DOHH2 (cell line): ENCODE data around the gene GABARAPL1.

Experiments used
- H3F3A ChIP-seq: fragments of 200-600 bp; sonication (generic), shearing (Covaris generic); 2 replicates; pipeline ENCODE4 v1.6.0; 2016; ENCODE audit warnings: antibody characterized with exemption, mild to moderate bottlenecking; ENCODE audit not compliant: control insufficient read depth, insufficient read depth
- H3K27ac ChIP-seq: fragments of 200-600 bp; sonication (generic); 2 replicates; pipeline ENCODE4 v1.5.1; 2014; ENCODE audit warnings: low read depth, mild to moderate bottlenecking, low read length, moderate library complexity
- H3K27me3 ChIP-seq: fragments of 200-600 bp; sonication (generic); 2 replicates; pipeline ENCODE4 v1.6.1; 2014; ENCODE audit warnings: mild to moderate bottlenecking, low read length, mixed read lengths; ENCODE audit not compliant: control insufficient read depth
- H3K36me3 ChIP-seq: fragments of 200-600 bp; sonication (generic); 2 replicates; pipeline ENCODE4 v1.6.1; 2014; ENCODE audit warnings: mild to moderate bottlenecking, low read length, moderate library complexity, mixed read lengths; ENCODE audit not compliant: control insufficient read depth
- H3K4me1 ChIP-seq: fragments of 200-600 bp; sonication (generic); 2 replicates; pipeline ENCODE4 v1.6.1; 2014; ENCODE audit warnings: mild to moderate bottlenecking, low read length, mixed read lengths; ENCODE audit not compliant: control insufficient read depth
- H3K4me2 ChIP-seq: fragments of 200-600 bp; sonication (generic); 2 replicates; pipeline ENCODE4 v1.6.0; 2014; ENCODE audit warnings: mild to moderate bottlenecking, low read length, moderate library complexity
- H3K4me3 ChIP-seq: fragments of 200-600 bp; sonication (generic); 2 replicates; pipeline ENCODE4 v1.5.1; 2014; ENCODE audit warnings: mild to moderate bottlenecking, low read length, mixed read lengths
- H3K79me2 ChIP-seq: fragments of 200-600 bp; sonication (generic); 2 replicates; pipeline ENCODE4 v1.6.1; 2014; ENCODE audit warnings: mild to moderate bottlenecking, low read length, mixed read lengths; ENCODE audit not compliant: control insufficient read depth
- H3K9me2 ChIP-seq: fragments of 200-600 bp; sonication (generic); replicated peaks from 2 replicates; pipeline ENCODE4 v1.6.1; 2014; ENCODE audit warnings: mild to moderate bottlenecking, low read length, mixed read lengths; ENCODE audit not compliant: control insufficient read depth
- H3K9me3 ChIP-seq: fragments of 200-600 bp; sonication (generic); 2 replicates; pipeline ENCODE4 v1.6.1; 2014; ENCODE audit warnings: antibody characterized with exemption, low read length, mixed read lengths; ENCODE audit not compliant: control insufficient read depth, insufficient read depth
- H4K20me1 ChIP-seq: fragments of 200-600 bp; sonication (generic); 2 replicates; pipeline ENCODE4 v1.6.0; 2014; ENCODE audit warnings: low read depth, mild to moderate bottlenecking, antibody characterized with exemption, low read length, moderate library complexity; ENCODE audit not compliant: control insufficient read depth, insufficient read depth
- EZH2phosphoT487 ChIP-seq: fragments of 200-600 bp; sonication (generic); IDR thresholded peaks from 2 replicates; pipeline ENCODE4 v1.6.1; 2017; ENCODE audit warnings: borderline replicate concordance, mild to moderate bottlenecking, antibody characterized with exemption, low read length, moderate library complexity, mixed read lengths
- TF ChIP-seq, protein P1 (sequence below): fragments of 200-600 bp; sonication (generic); IDR thresholded peaks from one replicate; pipeline ENCODE4 v1.5.1; 2014; ENCODE audit warnings: antibody characterized with exemption, mild to moderate bottlenecking, low read depth, low read length; ENCODE audit not compliant: poor library complexity, severe bottlenecking

GABARAPL1 gene

DNA sequence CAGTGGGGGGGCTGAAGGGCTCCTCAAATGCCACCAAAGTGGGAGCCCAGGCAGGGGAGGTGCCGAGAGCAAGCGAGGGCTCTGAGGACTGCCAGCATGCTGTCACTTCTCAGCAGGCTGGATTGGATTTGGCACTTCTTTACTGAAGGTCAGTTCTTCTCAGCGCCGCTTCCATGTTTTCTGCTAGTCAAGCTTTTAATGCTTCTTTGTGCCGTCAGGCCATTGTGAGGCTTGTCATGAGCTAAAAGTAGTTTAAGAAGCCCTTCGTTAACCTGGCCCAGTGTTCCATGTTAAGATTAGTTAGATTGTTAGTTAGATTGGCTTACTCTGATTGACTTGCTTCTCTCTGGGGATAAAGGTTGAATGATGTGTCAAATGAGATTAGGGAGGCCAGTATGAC lies 13.4 kb downstream of the GABARAPL1 start:
- no peaks in the 10 kb centered on the region for H3K27me3 ChIP-seq
- no peaks in the 10 kb centered on the region for H3K79me2 ChIP-seq
- H3K4me1 ChIP-seq: peaks cover 27% of the 10 kb centered on the region
- H3K9me3 ChIP-seq: no peaks in the 10 kb centered on the region
- no peaks in the 10 kb centered on the region for H4K20me1 ChIP-seq
- H3K27ac ChIP-seq: no peak overlapping the region
- no peaks in the 10 kb centered on the region for H3K9me2 ChIP-seq
- H3K4me3 ChIP-seq: no peak overlapping the region
- peaks cover 5% of the 10 kb centered on the region for H3K36me3 ChIP-seq
- 0 out of 2 replicates have a peak, but pooled peaks cover 2% of the 10 kb centered on the region for H3F3A ChIP-seq
- TF ChIP-seq, protein P1, sequence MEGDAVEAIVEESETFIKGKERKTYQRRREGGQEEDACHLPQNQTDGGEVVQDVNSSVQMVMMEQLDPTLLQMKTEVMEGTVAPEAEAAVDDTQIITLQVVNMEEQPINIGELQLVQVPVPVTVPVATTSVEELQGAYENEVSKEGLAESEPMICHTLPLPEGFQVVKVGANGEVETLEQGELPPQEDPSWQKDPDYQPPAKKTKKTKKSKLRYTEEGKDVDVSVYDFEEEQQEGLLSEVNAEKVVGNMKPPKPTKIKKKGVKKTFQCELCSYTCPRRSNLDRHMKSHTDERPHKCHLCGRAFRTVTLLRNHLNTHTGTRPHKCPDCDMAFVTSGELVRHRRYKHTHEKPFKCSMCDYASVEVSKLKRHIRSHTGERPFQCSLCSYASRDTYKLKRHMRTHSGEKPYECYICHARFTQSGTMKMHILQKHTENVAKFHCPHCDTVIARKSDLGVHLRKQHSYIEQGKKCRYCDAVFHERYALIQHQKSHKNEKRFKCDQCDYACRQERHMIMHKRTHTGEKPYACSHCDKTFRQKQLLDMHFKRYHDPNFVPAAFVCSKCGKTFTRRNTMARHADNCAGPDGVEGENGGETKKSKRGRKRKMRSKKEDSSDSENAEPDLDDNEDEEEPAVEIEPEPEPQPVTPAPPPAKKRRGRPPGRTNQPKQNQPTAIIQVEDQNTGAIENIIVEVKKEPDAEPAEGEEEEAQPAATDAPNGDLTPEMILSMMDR: no peak
- TF ChIP-seq EZH2phosphoT487: no peak
- no peak overlapping the region for H3K4me2 ChIP-seq

DNA sequence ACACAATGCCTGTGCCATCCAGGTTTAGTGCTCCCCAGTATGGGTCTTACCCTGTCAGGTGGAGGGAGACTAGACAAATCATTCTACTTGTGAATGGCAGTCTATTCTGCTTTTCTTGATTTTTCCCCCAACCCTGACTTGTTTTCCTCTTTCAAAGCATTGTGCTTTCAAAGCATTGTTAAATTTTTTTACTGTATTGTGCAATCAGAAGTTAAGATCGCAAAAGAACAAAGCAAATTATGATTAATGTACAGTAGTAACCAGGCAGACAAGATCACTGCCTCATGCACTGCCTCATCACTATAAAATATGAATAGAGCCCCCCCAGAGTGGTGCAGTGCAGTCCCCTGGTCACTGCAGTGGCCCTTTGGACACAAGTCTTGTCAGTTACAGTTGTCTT lies 14.1 kb downstream of the GABARAPL1 start:
- Histone ChIP-seq H3K36me3 (peaks cover 5% of the 10 kb centered on the region), H3K79me2 (no peaks in the 10 kb centered on the region), H3K4me2 (peak overlapping the region; percentile 68), H3K9me3 (0 out of 2 replicates have a peak, but pooled peaks cover 2% of the 10 kb centered on the region), H3K27ac (peak overlapping the region; percentile 85), H3F3A (0 out of 2 replicates have a peak, but pooled peaks cover 2% of the 10 kb centered on the region), H4K20me1 (no peaks in the 10 kb centered on the region), H3K9me2 (no peaks in the 10 kb centered on the region), H3K4me1 (peaks cover 27% of the 10 kb centered on the region), H3K4me3 (peak overlapping the region; percentile 54; the same call in 1 of the 2 replicates), H3K27me3 (no peaks in the 10 kb centered on the region)
- no peak for TF ChIP-seq EZH2phosphoT487

GRCh38 chr12:10227648-10228047 lies 15.0 kb downstream of the GABARAPL1 start:
- Histone ChIP-seq H3K4me2 (peak overlapping the region; percentile 68), H4K20me1 (no peaks in the 10 kb centered on the region), H3K4me3 (peak overlapping the region; percentile 54), H3K79me2 (no peaks in the 10 kb centered on the region), H3K9me2 (no peaks in the 10 kb centered on the region), H3K27me3 (no peaks in the 10 kb centered on the region), H3K36me3 (peaks cover 5% of the 10 kb centered on the region), H3K9me3 (peaks cover 7% of the 10 kb centered on the region; the same call in 1 of the 2 replicates), H3F3A (0 out of 2 replicates have a peak, but pooled peaks cover 2% of the 10 kb centered on the region), H3K27ac (peak overlapping the region; percentile 85), H3K4me1 (peaks cover 27% of the 10 kb centered on the region)
- TF ChIP-seq, protein P1: no peak
- TF ChIP-seq EZH2phosphoT487: no peak

DNA sequence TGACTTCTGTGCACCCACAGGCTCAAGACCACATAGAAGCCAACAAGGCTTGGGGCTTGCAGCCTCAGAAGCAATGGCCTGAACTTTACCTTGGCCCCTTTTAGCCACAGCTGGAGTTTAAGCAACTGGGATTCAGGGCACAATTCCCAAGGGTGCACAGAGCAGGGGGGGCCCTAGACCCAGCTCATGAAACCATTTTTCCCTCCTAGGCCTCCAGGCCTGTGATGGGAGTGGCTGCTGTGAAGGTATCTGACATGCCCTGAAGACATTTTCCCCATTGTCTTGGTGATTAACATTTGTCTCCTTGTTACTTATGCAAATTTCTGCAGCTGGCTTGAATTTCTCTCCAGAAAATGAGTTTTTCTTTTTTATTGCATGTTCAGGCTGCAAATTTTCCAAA lies 21.9 kb downstream of the GABARAPL1 start:
- H3K4me3 ChIP-seq: no peak overlapping the region
- TF ChIP-seq, protein P1: no peak
- TF ChIP-seq EZH2phosphoT487: no peak
- H3K36me3 ChIP-seq: no peaks in the 10 kb centered on the region; the same call in 1 of the 2 replicates
- H3F3A ChIP-seq: no peaks in the 10 kb centered on the region
- H3K4me1 ChIP-seq: peaks cover 10% of the 10 kb centered on the region
- no peaks in the 10 kb centered on the region for H4K20me1 ChIP-seq
- H3K9me2 ChIP-seq: no peaks in the 10 kb centered on the region
- H3K9me3 ChIP-seq: peaks cover 41% of the 10 kb centered on the region
- no peak overlapping the region for H3K4me2 ChIP-seq
- no peaks in the 10 kb centered on the region for H3K27me3 ChIP-seq
- no peaks in the 10 kb centered on the region for H3K79me2 ChIP-seq
- H3K27ac ChIP-seq: no peak overlapping the region
